GM18507 (cell line): ENCODE measurements around the gene MAN2A2.
A peak's percentile ranks its signal among the peaks of the same experiment; 100 is the strongest.

ENCODE experiments used
- DNase-seq: peaks from one replicate; pipeline ENCODE4 v3.0.0; 2011; ENCODE audit warnings: low read depth; ENCODE audit not compliant: insufficient read length; ENCODE audit errors: extremely low spot score
- FAIRE-seq: peaks from 2 replicates; lab custom pipeline; 2011; peaks lifted over from hg19 to GRCh38; lab: Jason Lieb, UNC

MAN2A2 gene

DNA sequence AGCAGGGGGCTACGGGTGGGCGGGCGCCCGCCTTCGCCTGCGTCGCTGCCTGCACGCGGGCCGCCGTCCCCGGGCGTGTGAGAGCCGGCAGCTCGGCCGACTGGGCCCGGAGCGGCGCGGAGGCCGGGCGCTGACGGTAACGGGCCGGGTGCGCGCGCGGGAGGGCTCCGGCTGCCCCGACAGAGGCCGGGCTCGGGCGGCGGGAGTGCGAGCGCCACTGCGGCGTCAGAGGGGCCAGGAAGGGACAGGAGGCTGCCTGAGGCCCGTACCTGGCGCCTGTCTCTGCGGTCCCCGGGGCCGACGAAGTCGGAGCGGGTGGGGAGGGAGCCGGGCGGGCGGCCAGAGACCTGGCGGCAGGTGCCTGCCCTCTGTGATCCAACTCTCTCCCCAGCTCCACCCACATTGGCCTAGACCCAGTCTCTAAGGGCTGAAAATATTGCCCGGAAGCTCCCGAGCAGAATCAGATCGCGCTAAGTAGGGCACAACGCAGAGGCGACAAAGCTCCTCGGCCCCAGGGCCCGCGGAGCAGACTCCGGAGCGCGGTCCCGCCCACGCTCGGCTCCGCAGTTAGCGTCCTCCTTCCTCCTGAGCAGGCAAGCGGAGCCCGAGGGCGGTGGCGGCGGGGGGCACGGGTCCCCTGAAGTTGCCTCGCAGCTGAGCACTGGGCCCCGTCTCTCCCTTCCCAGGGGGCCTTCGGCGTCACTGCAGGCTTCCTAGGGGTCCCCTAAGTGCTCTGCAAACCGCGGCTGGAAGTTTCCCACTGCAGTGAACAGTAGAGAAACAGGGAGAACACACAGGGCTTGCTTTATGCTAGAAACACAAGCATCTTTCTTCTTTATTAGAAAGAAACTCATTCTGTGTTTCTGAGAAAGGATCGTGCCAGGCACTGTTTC lies at the start of gene MAN2A2:
TSS of gene MAN2A2 (plus strand) at position 463 of the 893 bp plus-strand sequence. CDS start 906 bp downstream, outside the sequence.
- DNase-seq (peak; percentile 80), FAIRE-seq (peak; percentile 82)

DNA sequence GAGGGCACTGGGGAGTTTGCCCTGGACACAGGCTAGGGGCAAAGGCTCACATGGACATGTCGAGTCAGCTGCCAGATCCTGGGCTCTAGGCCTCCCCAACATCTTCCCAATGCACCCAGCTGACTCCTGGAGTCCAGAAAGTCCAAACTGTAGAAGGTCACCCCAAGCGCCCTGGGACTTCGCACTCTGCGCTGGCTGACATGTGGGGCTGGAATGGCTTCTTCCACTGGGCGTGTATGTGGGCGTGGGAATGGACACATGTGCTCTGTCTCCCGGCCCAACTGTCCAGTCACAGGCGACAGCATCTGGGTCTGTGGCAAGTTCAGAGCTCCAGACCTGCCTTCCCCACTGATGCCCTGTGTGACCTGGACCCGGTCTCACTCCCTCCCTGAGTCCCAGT lies 48.0 kb upstream of the MAN2A2 start:
- DNase-seq (no peak), FAIRE-seq (no peak)

DNA sequence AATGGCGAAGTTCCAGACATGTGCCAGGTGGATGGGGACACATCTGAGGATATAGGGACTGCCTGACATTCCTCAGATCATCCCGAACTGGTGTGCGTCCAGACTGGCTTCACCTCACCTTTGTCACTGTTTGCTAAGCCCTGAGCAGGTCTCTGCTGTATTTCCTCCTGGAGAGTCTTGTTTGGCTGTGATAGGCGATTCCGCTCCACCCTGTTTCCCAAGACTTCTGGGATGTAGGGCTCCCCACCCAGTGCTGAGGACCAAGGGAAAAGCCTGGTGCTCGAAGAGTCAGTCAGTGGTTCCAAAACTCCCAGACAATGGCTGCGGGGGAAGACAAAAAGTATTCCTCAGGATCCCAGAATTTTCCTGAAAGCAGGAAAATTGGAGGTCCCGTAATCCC lies 45.8 kb upstream of the MAN2A2 start:
- no peak for FAIRE-seq

GRCh38 chr15:90857883-90858443 lies 45.1 kb upstream of the MAN2A2 start:
- FAIRE-seq (no peak), DNase-seq (no peak)

More for the DNA sequence above, 45.8 kb upstream of the MAN2A2 start:
- DNase-seq = no peak

DNA sequence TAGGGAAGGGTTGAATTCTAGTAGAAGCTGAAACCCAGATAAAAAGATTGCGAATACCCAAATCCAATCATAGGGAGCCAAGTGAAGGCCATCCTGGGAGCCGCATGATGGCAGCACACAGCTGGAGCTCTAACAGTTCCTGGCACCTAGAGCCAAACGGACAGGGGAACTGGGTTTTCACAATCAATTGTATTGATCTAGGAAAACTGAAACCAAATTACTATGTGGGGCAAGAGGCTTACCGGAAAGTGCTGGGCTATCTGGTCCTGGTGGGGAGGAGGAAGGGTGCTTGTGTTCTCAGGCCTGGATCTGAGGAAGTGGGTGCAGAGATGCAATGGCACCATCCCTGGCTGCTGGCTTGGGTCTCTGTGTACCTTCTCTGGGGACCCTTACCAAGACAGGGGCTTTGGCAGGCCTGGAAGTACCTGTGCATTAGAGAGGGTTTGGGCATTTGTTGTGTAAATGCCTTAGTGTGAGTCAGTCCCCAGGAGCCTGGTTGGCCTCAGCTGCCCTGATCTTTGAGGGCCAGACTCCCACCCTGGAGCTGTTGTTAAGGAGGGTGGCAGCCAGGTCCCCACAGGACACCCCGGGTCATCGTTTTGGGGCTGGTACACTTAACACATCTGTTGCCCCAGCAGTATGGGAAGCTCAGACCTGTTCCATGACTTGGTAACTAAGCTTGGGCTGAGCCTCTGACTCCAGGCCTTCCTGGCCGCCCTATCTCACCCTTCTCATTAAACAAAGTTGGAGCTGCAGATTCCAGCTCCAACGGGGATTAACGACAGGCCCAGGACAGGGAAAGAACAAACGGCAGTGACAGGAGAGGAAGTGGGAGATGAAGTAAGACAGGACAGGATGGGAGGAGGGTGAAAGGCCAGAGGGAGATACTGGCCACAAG lies 43.6 kb upstream of the MAN2A2 start:
- no peak for FAIRE-seq

GRCh38 chr15:90860450-90860849 lies 42.7 kb upstream of the MAN2A2 start:
- FAIRE-seq (no peak), DNase-seq (no peak)

More for the DNA sequence above, 43.6 kb upstream of the MAN2A2 start:
- DNase-seq = no peak

- FAIRE-seq (no peak), DNase-seq (no peak)
Observed at GRCh38 chr15:90860942-90861675, 42.0 kb upstream of the MAN2A2 start.

DNA sequence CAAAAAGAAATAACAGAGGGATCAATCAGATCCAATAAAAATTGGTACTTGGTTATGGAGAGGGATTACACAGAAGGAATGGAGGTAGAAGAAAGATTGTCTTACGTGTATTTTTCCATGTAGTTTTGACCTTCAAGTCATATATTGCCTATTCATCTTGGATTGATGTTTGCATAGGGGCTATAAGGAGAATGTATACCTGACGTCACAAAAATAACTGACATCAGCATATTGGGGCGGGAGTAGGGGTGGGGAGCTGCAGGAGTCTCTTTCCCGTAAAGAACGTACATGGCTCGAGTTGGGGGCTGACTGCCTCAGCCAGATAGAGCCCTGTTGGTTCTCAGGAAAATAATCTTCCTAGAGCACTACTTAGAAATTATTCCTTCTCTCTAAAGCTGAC lies 40.6 kb upstream of the MAN2A2 start:
- FAIRE-seq (no peak), DNase-seq (no peak)

DNA sequence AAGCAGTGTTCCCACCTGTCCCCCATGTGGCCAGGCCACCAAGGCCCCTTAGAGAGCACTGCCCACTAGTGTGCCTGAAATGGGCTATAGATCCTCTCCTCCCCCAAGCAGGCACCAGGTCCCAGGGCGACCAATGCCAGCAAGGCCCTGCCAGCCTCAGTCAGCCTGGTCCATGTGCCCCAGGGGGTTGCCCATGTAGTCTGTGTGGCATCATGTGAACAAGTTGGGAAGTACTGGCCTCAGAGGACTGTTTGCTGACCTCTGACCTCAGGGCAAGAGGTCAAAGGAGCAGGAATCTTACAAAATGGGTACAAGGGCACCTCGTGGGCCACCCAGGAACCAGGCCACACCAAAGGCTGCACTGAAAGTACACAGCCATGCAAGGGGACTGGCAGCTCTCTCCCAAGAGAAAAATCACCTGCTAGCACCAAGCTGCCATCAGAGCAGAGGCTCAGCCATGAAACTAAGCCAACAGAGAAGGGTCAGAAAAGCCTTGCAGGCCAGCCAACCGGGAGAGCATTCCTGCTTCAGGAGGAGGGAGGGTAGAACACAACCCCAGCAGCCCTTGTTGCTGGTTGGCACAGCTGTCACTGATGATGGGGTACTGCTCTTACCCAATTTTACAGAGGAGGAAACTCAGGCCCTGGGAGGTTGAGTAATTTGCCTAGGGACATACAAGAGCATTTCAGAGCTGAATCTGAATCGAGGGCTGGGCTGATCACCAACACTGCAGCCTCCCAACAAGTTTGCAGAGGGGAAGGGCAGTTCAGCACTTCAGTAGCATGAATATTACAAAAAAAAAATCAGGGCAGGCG lies 39.9 kb upstream of the MAN2A2 start:
- DNase-seq (no peak), FAIRE-seq (no peak)

- DNase-seq = no peak
- no peak for FAIRE-seq
Observed at GRCh38 chr15:90863987-90864386, 39.1 kb upstream of the MAN2A2 start.

DNA sequence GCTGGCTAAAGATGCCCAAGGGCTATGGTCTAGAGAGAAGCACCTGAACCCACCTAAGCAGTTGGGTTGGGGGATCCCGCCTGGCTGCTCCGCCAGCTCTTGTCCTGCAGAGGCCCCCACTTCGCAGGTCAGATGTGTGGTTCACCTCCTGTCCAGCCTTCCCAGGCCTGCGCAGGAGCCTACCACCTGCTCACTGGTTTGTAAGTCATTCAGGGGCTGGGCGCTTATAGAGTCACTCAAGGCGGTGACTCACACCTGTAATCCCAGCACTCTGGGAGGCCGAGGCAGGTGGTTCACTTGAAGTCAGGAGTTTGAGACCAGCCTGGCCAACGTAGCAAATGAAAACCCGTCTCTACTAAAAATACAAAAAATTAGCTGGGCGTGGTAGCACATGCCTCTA lies 38.6 kb upstream of the MAN2A2 start:
- DNase-seq (no peak), FAIRE-seq (no peak)

- FAIRE-seq = no peak
- DNase-seq = no peak
Observed at GRCh38 chr15:90865702-90866101, 37.4 kb upstream of the MAN2A2 start.

DNA sequence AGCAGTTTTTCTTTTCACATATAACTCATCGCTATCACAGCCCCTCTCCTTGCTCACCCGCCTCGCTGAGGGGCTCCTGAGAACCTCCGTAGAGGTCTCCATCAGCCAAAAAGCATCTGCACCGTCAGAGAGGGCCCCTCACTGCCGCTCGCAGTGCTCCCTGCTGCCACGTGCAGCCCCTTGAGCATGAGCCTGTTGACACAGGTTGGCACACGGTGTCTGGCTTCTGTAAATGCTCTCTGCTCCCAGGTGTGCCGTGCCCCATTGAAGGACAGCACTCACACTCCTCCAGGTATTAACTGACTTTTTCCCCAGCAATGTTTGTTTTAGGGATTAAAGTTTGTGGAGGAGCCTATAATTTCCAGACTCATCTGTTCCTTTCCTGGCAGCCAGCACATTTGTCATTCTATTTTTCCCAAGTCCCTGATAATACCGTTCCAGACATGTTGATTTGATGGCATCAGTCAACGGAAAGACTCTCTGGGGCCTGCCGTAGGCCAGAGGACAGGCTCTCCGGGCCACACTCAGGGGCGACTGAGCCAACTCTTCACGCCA lies 36.9 kb upstream of the MAN2A2 start:
- no peak for FAIRE-seq
- DNase-seq = no peak

DNA sequence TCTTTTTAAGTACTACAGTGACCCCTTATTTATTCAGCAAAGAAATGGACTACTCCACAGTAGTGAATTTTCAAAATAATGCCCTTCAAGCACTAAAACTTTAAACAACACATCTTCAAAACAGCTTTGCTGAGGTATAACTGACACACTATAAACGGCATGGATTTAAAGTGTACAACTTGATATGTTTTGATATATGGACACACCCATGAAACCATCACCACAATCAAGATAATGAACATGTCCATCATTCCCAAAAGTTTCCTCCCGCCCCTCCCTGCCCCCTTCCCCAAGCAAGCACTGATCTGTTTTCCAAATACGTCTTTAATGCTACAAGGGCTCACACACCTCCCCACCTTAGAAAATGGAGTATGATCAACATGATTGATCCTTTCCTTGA lies 36.3 kb upstream of the MAN2A2 start:
- FAIRE-seq (no peak), DNase-seq (no peak)

DNA sequence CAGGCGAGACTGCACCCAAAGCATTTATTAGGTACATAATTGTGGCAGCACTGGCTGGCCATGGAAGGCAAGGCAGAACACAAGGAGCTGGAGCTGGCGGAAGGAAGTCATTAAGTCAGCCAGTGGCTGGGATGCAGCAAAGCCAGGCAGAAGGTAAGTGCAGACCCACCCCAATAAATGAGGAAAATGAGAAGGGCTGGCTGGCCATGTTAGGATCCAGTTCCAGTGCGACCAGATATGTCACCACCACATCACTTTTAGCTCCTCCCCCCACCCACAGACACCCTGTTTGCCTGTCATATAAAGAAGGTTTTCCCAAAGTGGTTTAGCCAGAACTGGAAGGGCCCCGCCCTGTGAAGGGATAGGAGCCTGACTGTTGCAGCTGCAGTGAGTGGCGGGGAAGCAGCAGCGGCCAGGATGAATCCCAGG lies 34.8 kb upstream of the MAN2A2 start, which contains the start of gene FURIN:
TSS of gene FURIN (plus strand) at position 328 of the 429 bp plus-strand sequence. CDS start 7,153 bp downstream, outside the sequence.
- FAIRE-seq (no peak), DNase-seq (no peak)

- FAIRE-seq (no peak), DNase-seq (no peak)
Observed at GRCh38 chr15:90869140-90869541, 34.0 kb upstream of the MAN2A2 start.

- no peak for FAIRE-seq
- no peak for DNase-seq
Observed at GRCh38 chr15:90869601-90870353, 33.3 kb upstream of the MAN2A2 start.
